GM19025 (cell line): Measurements from ENCODE around the gene RASD2.

Source experiments
- ATAC-seq: cut with Tn5 transposase; IDR thresholded peaks from one replicate; pipeline ENCODE4 v1.9.1; 2021; ENCODE audit warnings: mild to moderate bottlenecking, low read depth, moderate library complexity; ENCODE audit not compliant: unreplicated experiment

Gene RASD2

GRCh38 chr22:35517769-35518530 lies 22.7 kb upstream of the RASD2 start:
- ATAC-seq: no peak

- ATAC-seq: no peak
These were observed 21.8 kb upstream of the RASD2 start for GRCh38 chr22:35518811-35519210.

- ATAC-seq: no peak
These were observed 21.2 kb upstream of the RASD2 start for GRCh38 chr22:35519306-35520000.

GRCh38 chr22:35521358-35522224 lies 19.0 kb upstream of the RASD2 start:
- no peak for ATAC-seq

GRCh38 chr22:35522225-35523149 lies 18.1 kb upstream of the RASD2 start:
- no peak for ATAC-seq

- no peak for ATAC-seq
These were observed 17.3 kb upstream of the RASD2 start for GRCh38 chr22:35523167-35523947.

GRCh38 chr22:35524966-35525686 lies 15.5 kb upstream of the RASD2 start:
- no peak for ATAC-seq

- ATAC-seq: no peak
These were observed 14.8 kb upstream of the RASD2 start for GRCh38 chr22:35525687-35526332.

- ATAC-seq: no peak
These were observed 14.2 kb upstream of the RASD2 start for GRCh38 chr22:35526333-35526979.

GRCh38 chr22:35528927-35529326 lies 11.7 kb upstream of the RASD2 start:
- no peak for ATAC-seq

- no peak for ATAC-seq
These were observed 9.9 kb upstream of the RASD2 start for GRCh38 chr22:35530700-35531099.

GRCh38 chr22:35531202-35531601 lies 9.4 kb upstream of the RASD2 start:
- no peak for ATAC-seq

GRCh38 chr22:35531676-35532075 lies 9.0 kb upstream of the RASD2 start:
- no peak for ATAC-seq

GRCh38 chr22:35533365-35534029 lies 7.1 kb upstream of the RASD2 start:
- no peak for ATAC-seq

GRCh38 chr22:35534091-35534490 lies 6.5 kb upstream of the RASD2 start:
- no peak for ATAC-seq

GRCh38 chr22:35537232-35537631 lies 3.4 kb upstream of the RASD2 start:
- no peak for ATAC-seq

- no peak for ATAC-seq
These were observed 1.8 kb upstream of the RASD2 start for GRCh38 chr22:35538801-35539321.
